Adrenal gland (tissue), 5 donors: ENCODE data around the gene ERG28.

Experiments
- POLR2A ChIP-seq, 2 donors: fragments of 450-650 bp; IDR thresholded peaks; one replicate each; pipeline ENCODE4 v1.6.1; 2017; ENCODE audit warnings: antibody characterized with exemption in 2 of 2, mild to moderate bottlenecking in 2 of 2, moderate library complexity in 1 of 2
- TF ChIP-seq, protein P1 (sequence below), 6 experiments: fragments of 450-650 bp in 4 of 6; fragments of 200-600 bp in 2 of 6; sonication (generic) in 1 of 6; IDR thresholded peaks; 1 replicate in 5 of 6; 2 replicates in 1 of 6; pipeline versions ENCODE4 v1.5.1 to v1.8.0; 2016 to 2021; ENCODE audit warnings: antibody characterized with exemption in 6 of 6, mild to moderate bottlenecking in 2 of 6, moderate library complexity in 1 of 6
- donor health status: DM: no; HTN: no; CAD: no.

DNA sequence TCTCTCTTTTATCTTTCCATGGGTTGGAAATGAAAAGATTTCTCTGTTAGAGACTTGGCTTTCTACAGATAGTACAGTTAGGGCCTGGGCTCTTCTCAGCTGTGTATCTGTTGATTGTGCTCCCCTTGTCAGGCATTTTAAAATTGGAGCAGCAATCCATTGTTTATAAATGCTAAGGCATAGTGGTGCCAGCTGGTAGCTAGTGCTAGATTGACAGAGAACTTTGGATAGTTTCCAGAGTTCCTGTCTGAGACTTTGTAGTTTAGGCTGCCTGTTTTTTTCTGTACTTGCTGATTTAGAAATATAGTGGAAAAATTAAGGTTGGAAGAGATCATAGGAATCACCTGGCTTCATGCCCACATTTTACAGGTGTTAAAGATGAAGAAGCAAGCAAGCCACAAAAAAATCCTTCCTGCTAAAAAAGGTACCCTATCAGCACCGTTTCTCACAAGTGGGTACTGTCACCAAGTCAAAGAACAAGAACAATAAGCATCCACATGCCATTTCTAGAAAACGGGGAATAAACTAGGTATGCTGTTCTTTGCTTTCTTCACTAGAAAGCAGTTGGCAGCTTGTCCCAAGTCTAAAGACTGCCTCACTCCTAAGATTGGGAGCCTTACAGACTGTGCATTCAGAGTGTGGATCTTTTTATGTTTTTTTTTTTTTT lies 6.6 kb upstream of the ERG28 start:
- TF ChIP-seq, protein P1, sequence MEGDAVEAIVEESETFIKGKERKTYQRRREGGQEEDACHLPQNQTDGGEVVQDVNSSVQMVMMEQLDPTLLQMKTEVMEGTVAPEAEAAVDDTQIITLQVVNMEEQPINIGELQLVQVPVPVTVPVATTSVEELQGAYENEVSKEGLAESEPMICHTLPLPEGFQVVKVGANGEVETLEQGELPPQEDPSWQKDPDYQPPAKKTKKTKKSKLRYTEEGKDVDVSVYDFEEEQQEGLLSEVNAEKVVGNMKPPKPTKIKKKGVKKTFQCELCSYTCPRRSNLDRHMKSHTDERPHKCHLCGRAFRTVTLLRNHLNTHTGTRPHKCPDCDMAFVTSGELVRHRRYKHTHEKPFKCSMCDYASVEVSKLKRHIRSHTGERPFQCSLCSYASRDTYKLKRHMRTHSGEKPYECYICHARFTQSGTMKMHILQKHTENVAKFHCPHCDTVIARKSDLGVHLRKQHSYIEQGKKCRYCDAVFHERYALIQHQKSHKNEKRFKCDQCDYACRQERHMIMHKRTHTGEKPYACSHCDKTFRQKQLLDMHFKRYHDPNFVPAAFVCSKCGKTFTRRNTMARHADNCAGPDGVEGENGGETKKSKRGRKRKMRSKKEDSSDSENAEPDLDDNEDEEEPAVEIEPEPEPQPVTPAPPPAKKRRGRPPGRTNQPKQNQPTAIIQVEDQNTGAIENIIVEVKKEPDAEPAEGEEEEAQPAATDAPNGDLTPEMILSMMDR (IDR thresholded peaks at IDR 0.05) = no peak
- no peak for TF ChIP-seq POLR2A (IDR thresholded peaks at IDR 0.05)
